ENCODE results near the gene NOTUM.

DNA sequence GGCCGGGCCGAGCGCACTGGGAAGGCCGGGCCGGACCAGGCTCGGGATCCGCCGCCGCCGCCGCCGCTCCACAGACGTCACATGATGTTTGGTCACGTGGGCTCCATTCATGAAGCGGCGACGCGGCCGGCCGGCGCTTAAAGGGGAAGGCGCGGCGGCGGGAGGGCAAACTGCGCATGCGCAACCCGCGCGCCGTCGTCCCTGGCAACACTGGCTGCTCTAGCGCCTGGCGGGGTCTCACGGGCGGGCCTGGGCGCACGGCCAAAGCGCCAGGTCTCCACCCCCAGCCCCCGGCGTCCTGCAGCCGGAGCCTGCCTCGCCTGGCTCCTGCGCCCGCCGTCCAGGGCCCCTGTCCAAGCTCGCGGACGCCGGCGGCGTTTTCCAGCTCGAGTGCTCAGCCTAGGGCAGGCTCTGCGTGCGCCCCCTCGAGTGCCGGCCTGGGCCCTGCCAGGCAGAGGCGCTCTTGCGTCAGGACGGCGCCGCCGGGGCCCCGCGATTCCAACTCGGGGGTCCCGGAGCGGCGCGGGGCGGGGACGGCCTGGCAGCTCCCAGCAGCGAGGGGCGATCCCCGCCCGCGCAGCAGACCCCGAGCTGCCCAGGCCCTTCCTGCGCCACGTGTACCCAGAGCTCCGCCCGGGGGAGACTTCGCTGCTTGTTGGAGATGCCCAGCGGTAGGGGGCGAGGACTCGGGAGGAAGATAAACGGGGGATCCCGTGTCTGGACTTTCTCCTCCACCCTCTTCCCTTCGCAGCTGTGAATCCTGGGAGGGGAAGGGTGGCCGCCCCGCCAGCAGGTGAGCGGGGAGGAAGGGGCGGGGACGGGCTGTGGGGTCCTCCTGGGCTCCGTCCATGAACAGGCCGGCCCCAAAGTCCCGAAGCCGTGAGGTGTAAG lies 33.1 kb downstream of the NOTUM start, which contains the start of gene MAFG:
- TF ChIP-seq CTCF (conservative IDR thresholded peaks at IDR 0.05; ENCODE audit: low read length) = peak; percentile 84
- no peak for TF ChIP-seq EZH2phosphoT487 (IDR thresholded peaks at IDR 0.05; ENCODE audit: borderline replicate concordance, low read depth, low read length)
